ENCODE results near the gene KATNB1.
"Not testable (repeated sequence)": the region's sequence is repeated elsewhere in the genome, so short reads cannot be mapped to it uniquely, and the experiment has no call there.

Gene KATNB1

GRCh38 chr16:57703416-57704010, 32.1 kb upstream of the KATNB1 start:
- DNase-seq, result no peak

DNA sequence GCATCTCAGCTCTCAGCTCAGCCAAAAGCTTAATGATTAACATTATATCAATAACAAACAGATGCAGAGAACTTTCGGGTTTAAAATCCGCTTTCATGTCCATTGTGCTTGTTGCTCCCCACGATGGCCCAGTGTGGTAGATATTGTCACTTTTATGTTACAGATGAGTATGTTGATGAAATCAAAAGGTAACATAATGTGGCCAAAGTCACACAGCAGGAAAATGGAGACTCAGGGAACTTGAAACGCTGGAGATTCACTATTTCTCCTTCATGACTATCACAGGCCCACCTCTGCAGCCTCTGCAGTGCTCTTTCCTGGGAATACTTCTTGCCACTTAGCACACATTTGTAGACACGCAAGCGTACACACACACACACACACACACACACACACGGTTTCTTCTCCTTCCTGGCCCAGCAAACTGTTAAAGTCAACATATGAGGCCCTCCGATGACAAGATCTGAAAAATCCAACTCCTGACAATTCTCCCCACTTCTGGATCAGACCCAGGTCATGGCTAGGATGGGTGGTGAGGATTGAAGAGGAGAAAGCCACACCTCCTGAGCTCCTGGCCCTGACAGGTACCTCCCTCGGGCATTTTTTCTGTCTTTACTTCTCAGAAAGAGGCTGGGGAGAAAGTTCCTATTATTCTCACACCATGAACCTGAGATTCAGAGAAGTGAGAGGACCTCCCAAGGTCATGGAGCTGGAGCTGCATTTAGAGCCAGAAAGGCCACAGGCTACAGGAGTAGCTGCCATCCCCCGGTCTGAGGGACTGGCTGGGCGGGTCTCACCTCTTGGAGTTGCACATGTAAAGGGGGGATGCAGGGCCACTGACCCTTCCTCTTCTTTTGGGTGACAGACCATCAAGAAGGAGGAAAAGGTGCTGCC, 31.3 kb upstream of the KATNB1 start:
- DNase-seq, result no peak

DNA sequence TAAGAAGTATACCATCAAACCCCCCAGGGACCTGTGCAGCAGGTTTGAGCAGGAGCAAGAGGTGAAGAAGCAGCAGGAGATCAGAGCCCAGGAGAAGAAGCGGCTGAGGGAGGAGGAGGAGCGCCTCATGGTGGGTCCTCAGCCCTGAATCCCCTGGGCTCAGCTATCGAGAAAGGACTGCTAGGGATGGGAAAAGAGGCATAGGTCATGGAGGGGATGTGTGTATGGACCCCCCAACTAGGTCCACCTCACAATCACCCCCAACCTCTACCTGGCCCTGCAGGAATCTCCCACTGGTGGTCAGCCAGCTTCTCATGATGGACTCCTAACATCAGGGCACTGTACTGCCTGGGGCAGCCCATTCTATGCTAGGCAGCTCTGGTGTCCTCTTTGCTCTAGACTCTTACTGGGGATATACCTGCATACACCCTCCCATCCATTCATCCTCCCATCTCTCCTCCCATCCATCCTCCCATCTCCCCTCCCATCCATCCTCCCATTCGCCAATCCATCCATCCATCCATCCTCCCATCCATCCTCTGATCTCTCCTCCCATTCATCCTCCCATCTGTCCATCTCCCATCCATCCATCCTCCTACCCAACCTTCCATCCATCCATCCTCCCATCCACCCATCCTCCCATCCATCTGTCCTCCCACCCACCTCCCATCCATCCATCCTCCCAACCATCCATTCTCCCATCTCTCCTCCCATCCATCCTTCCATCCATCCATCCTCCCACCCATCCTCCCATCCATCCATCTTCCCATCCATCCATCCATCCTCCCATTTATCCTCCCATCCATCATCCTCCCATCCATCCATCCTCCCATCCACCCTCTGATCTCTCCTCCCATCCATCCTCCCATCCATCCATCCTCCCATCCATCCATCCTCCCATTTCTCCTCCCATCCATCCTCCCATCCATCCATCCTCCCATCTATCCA, 30.4 kb upstream of the KATNB1 start:
- DNase-seq, result no peak

GRCh38 chr16:57706717-57707116, 28.9 kb upstream of the KATNB1 start:
- no peak for DNase-seq

GRCh38 chr16:57707331-57707730, 28.2 kb upstream of the KATNB1 start:
- no peak for DNase-seq

GRCh38 chr16:57708168-57708567, 27.4 kb upstream of the KATNB1 start:
- DNase-seq, result no peak

- no peak for DNase-seq
These were observed 25.9 kb upstream of the KATNB1 start for GRCh38 chr16:57709663-57710062.

DNA sequence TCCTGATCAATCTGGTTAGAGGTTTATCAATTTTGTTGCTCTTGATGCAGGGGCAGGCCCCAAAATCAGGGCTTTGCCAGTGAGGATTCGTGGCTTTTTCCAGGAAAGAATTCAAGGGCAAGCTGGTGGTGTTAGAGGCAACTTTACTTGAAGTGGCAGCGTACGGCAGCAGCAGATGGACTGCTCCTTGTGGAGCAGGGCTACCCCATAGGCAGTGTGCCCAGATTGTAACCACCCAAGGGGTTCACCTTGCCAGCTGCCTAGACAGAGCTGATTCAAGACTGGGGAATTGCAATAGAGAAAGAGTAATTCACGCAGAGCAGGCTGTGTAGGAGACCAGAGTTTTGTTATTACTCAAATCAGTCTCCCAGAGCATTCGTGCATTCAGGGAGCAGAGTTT, 24.2 kb upstream of the KATNB1 start:
- no peak for DNase-seq

DNA sequence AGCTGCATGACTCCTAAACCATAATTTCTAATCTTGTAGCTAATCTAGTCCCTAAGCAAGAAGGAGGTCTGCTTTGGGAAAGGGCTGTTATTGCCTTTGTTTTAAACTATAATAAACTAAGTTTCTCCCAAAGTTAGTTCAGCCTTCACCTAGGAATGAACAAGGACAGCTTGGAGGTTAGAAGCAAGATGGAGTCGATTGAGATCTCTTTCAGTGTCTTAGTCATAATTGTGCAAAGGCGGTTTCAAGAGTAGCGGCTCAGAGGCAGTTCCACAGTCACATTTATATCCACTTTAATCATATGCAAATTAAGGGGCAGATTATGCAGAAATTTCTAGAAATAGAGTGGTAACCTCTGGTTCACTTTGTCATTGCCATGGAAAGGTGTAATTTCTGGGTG, 23.6 kb upstream of the KATNB1 start:
- DNase-seq, result no peak

DNA sequence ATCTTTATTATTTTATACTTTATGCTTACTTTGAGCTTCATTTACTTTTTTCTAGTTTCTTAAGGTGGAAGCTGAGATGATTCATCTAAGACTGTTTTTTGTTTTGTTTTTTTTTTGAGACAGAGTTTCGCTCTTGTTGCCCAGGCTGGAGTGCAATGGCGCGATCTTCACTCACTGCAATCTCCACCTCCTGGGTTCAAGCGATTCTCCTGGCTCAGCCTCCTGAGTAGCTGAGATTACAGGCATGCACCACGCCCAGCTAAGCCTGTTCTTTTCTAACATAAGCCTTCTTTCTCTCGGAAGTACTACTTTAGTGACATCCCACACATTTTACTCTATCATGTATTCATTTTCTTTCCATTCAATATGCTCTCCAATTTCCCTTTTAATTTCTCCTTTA, 23.0 kb upstream of the KATNB1 start:
- not testable (repeated sequence) for DNase-seq

- no peak for DNase-seq
These were observed 22.0 kb upstream of the KATNB1 start for GRCh38 chr16:57713596-57713995.

DNA sequence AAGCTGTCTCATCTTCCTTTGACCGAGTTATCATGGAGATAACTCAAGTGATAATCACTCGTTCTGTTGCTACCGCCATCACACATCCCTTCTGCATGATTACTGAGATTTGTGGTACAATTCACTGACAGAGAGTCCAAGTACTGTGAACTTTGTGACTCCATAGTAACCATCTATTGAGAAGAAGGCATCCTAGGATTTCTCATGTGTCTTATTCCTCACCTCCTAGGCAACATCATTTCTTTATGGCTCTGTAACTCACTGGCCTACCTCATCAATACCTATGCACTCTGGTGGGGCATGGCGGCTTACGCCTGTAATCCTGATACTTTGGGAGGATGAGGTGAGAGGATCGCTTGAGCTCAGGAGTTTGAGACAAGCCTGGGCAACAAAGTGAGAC, 21.5 kb upstream of the KATNB1 start:
- no peak for DNase-seq

- DNase-seq, result peak; percentile 13
These were observed 15.4 kb upstream of the KATNB1 start for GRCh38 chr16:57720142-57720575.

DNA sequence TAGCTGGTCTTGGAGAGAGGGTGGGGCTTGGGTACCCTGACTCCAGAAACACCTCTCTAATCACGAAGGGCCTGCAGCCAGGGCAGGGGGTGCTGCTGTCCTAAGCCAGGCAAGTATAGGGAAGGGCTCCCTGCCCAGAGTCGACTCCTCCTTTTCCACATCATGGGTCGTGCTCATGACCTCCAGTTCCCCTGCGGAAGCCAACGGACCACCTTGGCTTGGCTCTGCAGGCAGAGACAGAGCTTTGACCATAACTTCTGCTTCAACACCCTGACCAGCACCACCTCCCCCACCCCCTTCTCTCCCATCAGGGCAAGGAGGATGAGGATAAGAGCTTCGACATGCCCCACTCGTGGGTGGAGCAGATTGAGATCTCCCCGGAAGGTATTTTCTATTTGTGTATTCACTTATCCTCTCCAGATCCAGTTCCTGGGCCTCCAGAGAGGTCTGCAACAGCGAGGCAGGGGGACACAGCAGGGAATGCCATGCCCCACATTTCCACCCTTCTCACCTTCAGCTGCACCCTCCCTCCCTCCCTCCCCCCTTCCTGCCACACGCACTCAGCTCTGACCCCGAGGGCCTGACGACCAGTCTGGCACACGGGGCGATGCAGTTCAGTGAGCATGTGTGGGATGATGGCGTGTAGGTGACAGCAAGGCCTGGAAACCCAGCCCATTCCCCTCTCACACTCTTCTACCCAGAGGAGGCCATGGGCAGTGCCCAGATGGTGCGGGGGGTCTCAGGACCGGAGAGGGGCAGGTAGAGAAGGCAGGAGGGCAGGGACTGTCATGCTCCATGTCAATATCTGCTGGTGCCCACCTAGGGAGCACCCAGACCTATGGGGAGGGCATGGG, 14.0 kb upstream of the KATNB1 start:
- no peak for DNase-seq

GRCh38 chr16:57722210-57722499, 13.4 kb upstream of the KATNB1 start:
- DNase-seq, result no peak

GRCh38 chr16:57722651-57723050, 12.9 kb upstream of the KATNB1 start:
- no peak for DNase-seq

DNA sequence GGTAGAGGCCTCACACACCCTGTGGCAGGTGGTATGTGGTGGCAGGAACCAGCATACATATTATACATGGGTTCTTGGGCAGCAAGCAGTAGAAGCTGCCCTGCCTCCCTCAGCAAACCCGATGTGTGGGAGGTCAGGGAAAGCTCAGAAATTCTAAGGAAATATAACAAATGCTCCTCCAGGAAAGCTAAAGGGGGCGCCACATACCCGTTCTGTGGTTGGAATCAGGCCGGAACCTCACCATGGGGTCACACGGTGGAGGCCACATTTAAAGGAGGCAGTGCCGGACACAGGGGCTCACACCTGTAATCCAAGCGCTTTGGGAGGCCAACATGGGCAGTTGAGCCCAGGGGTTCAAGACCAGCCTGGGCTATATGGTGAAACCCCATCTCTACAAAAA, 12.4 kb upstream of the KATNB1 start:
- DNase-seq, result no peak

GRCh38 chr16:57724531-57724930, 11.0 kb upstream of the KATNB1 start:
- no peak for DNase-seq

GRCh38 chr16:57725151-57725550, 10.4 kb upstream of the KATNB1 start:
- DNase-seq, result no peak

- DNase-seq, result no peak
These were observed 10.0 kb upstream of the KATNB1 start for GRCh38 chr16:57725554-57725953.

DNA sequence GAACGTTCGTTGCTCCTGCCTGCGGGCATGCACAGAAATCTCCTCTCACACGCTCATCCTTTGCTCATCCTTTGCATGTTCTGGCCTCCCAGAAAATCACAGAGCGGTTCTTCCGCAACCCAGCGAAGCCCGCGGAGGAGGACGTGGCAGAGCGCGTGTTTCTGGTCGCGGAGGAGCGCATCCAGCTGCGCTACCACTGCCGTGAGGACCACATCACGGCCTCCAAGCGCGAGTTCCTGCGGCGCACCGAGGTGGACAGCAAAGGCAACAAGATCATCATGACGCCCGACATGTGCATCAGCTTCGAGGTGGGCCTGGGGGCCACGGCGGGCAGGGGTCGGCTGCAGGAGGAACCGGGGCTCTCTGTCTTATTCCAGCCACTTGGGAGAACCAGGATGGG, 9.6 kb upstream of the KATNB1 start:
- DNase-seq, result no peak

DNA sequence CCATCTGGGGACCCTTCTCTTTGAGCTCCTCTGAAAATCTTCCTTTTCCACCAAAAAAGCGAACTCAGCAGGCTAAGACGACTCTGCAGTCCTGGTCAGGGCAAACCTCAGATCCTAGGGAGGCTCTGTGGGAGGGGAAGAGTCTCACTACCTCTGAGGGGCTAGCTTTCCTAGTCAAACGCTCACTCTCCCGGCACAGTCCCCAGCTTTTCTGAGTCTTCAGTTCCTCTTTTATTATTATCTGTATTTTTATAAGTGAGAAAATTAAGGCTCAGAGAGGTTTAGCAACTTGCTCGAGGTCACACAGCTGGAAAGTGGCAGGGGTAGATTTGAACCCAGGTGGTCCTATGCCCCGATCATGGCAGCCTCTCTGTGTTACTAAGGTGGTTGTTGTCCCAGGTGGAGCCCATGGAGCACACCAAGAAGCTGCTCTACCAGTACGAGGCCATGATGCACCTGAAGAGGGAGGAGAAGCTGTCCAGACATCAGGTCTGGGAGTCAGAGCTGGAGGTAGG, 9.1 kb upstream of the KATNB1 start:
- no peak for DNase-seq
